GM19324 (cell line): Measurements from ENCODE around the gene ING3.
A peak's percentile ranks its signal among the peaks of the same experiment; 100 is the strongest.

Experiments used
- ATAC-seq: cut with Tn5 transposase; IDR thresholded peaks from one replicate; pipeline ENCODE4 v1.9.1; 2021; ENCODE audit warnings: mild to moderate bottlenecking, moderate library complexity; ENCODE audit not compliant: unreplicated experiment, low FRiP score

Gene ING3

GRCh38 chr7:120987683-120988590 lies 37.4 kb downstream of the ING3 start:
- peak; percentile 93 for ATAC-seq

DNA sequence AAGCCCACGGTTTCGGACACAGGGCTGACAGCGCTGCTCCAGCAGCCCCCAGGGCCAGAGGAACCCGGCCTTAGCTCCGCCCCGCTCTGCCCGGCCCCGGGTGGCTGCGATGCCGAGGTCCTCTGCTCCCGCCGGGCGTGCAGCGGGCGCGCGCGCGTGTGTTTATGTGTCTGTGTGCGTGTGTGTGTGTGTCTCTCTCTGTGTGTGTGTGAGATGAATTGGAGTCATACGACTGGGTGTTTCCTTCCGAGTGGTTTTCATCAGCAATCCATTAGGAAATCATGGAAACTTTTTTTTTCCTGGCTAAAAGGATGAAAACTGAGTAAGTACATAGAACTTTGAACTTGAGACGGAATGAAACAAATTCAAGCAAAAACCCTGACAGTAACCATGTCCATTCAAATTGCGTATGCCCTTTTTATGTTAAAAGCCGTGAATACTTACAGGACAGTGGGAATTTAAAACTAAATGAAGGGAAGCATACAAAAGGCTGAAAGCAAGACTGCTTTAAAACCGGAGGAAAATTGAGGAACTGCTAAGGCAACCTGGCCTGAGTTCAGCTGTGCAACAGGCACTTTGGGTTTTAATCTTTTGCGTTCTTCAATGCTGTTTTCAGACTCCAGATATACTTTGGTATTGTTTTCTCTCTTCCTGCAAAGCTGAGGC lies 38.1 kb downstream of the ING3 start, which contains the start of gene CPED1:
Gene CPED1 (plus strand): TSS at position 121 of the 666 bp plus-strand sequence. CDS start 911 bp downstream, outside the sequence.
- peak; percentile 66 for ATAC-seq

- no peak for ATAC-seq
These were observed 39.0 kb downstream of the ING3 start for GRCh38 chr7:120989257-120990220.

DNA sequence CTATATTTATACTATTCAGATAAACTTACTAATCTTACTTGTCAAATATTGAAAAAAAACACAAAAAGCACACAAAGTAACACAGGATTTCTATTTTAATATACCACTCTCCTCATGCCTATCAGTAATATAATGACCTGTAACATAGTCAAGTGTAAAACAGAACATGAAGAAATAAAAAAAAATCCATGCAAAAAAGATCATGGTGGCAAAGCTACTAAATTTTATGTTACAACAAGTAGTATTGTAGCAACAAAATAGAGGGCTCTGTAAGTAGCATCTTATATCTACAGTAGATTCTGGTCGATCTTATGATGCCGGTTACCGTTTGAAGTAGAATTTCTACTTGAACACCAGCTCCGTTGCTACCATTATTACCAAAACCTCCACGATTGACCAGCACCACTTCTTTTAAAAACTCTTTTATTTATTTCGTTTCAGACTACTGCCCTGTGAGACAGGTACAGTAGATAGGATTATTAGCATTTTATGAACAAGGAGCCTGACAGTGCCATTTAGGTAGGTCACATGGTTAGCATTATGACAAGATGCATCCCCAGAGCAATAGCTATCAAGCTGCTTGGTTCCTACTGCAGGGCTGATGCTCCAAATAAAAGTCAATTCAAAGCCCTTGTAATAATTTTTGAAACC lies 40.0 kb downstream of the ING3 start:
- ATAC-seq, result no peak

DNA sequence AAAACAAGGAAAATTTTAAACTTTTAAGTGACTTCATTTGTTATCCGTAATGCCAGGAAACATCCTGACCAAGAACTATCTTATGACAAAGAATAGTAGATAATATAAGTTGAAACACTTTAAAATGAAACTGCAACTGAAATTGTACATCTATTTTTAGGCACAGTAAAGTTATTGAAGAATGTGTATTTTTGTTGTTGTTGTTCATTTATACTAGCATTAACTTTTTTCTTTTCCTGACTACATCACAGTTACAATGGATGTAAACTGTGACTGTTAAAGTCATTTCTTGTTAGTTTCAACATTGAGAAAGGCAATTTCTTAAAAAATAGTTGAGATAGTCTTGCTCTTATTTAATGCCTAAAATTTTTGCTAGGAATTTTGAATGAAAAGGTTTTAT lies 40.6 kb downstream of the ING3 start:
- no peak for ATAC-seq

GRCh38 chr7:120991581-120991980 lies 41.0 kb downstream of the ING3 start:
- ATAC-seq, result no peak

DNA sequence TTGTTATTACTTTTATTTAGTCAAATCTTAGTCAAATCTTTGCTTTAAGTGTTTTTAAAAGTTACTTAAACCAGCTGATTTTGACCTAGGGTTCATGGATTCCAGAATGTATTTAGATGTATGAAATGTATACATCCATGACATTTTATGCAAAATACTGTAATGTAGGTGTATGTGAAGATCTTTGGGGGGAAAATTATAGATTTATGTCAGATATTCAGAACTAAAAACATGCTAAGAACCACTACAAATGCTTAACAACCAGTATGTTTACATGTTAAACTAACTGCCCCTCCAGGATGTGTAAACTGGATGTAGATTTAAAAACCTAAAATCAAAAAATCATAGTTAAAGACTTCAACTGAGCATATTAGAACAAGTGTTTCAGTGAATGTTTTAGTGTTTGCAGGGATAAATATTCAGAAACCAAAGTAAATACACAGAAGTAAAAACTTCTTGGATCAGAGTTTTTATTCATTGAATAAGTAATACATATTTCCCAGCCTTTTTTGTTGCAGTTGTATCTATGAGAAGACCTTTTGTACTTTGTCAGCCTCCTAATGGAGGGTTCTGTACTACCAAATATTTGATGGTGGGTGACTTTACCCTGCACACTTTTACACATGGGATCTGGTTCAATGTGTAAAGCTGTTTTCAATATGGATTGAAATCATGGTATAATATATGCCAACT lies 41.8 kb downstream of the ING3 start:
- ATAC-seq, result no peak

GRCh38 chr7:120992965-120993494 lies 42.5 kb downstream of the ING3 start:
- no peak for ATAC-seq

DNA sequence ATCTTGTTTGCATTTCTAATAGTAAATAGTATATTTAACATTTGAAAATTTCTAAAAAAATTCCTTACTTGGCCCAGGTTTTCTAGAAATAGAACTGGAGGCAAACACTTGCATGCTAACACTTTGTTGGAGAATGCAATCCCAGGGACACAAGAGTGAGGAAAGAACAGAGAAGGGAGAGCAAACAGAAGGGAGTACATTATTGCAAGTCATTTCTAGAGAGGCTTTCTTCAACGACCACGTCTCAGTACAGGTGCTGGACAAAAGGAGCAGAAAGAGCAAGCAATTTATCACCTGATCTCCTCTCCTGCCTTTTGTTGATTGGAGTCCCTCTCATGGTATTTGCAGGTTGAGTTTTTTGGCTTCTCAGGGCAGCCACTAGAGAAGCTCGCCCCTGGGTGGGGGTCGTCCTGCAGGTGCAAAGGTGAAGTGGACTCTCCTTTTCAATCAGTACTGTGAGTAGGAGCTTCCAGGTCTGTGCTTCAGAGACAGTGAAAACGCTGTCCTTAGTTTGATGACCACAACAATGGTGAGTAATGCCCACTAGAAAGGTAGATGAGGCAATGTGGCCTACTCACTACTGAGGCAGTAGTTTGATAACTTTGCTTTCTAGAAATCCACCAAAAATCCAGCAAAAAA lies 43.1 kb downstream of the ING3 start:
- ATAC-seq, result no peak

GRCh38 chr7:120994512-120995410 lies 44.2 kb downstream of the ING3 start:
- no peak for ATAC-seq

- ATAC-seq, result no peak
These were observed 45.1 kb downstream of the ING3 start for GRCh38 chr7:120995654-120996053.

- ATAC-seq, result no peak
These were observed 45.9 kb downstream of the ING3 start for GRCh38 chr7:120996333-120996987.

DNA sequence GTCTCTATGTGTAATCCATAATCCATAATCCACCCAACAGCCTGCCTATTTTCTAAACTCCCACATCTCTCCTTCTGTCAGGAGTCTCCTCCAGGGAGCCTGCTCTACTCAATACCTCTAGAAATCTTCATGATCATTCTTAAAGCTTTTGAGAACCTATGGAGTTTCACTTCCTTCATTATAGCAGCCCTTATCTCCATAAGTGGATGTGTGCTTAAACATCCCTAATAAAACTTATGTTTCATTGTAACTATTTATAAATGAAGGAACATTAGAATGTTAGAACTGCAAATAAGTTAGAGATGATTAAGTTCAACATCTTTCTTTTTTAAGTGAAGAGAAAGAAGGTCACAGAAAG lies 46.4 kb downstream of the ING3 start:
- no peak for ATAC-seq

DNA sequence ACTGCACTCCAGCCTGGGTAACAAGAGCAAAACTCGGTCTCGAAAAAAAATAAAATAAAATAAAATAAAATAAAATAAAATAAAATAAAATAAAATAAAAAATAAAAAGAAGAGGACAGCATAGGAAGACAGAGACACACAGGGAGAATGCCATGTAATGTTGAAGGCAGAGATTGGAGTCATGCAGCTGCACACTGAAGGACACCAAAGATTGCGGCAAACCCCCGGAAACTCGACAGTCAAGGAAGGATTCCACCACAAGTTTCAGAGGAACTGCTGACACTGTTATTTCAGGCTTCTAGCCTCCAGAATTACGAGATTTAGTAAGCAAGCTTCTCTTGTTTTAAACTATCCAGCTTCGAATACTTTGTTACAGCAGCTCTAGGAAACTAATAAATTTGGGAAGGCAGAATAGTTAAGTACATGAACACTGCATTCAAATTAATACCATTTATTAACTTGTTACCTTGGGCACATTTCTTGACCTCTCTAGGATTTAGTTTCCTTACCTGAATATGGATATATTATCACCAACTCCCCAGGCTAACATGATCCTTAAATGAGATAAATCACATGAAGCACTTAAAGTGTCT lies 47.4 kb downstream of the ING3 start:
- no peak for ATAC-seq

- ATAC-seq, result no peak
These were observed 47.9 kb downstream of the ING3 start for GRCh38 chr7:120998520-120998919.

- ATAC-seq, result no peak
These were observed 48.5 kb downstream of the ING3 start for GRCh38 chr7:120998996-120999565.
